ENCODE measurements around the gene LMNTD2. TPM values are rescaled to one million over a fixed set of nuclear protein-coding genes. Genes with fewer than 3 reads are reported as not detected.
A peak's percentile ranks its signal among the peaks of the same experiment; 100 is the strongest.

LMNTD2 gene
- total RNA-seq, 1 donor from 2014 or later, result 2.3 TPM

- Mint-ChIP-seq H3K27me3 (ENCODE audit: unreplicated experiment) (peaks cover 2% of the 10 kb centered on the region), H3K36me3 (ENCODE audit: unreplicated experiment) (no peaks in the 10 kb centered on the region), H3K27ac (ENCODE audit: unreplicated experiment) (no peak overlapping the region), H3K9me3 (ENCODE audit: unreplicated experiment) (peaks cover 2% of the 10 kb centered on the region), H3K4me3 (ENCODE audit: unreplicated experiment) (no peak overlapping the region), H3K4me1 (ENCODE audit: low read depth, unreplicated experiment) (peaks cover 2% of the 10 kb centered on the region)
- no peak for DNase-seq
- no peak for TF ChIP-seq CTCF (IDR thresholded peaks at IDR 0.05; ENCODE audit: partially characterized antibody, unreplicated experiment)
Measured at GRCh38 chr11:530960-531831, 29.3 kb downstream of the LMNTD2 start.

- no peak overlapping the region for H3K27ac Mint-ChIP-seq (ENCODE audit: unreplicated experiment)
- no peaks in the 10 kb centered on the region for H3K36me3 Mint-ChIP-seq (ENCODE audit: unreplicated experiment)
- no peak for DNase-seq
- peaks cover 2% of the 10 kb centered on the region for H3K27me3 Mint-ChIP-seq (ENCODE audit: unreplicated experiment)
- no peaks in the 10 kb centered on the region for H3K9me3 Mint-ChIP-seq (ENCODE audit: unreplicated experiment)
- no peak overlapping the region for H3K4me3 Mint-ChIP-seq (ENCODE audit: unreplicated experiment)
- peaks cover 2% of the 10 kb centered on the region for H3K4me1 Mint-ChIP-seq (ENCODE audit: low read depth, unreplicated experiment)
- no peak for TF ChIP-seq CTCF (IDR thresholded peaks at IDR 0.05; ENCODE audit: partially characterized antibody, unreplicated experiment)
Measured at GRCh38 chr11:529728-530411, 30.7 kb downstream of the LMNTD2 start.

GRCh38 chr11:528815-529727 is 31.5 kb downstream of the LMNTD2 start:
- no peak for TF ChIP-seq CTCF (IDR thresholded peaks at IDR 0.05; ENCODE audit: partially characterized antibody, unreplicated experiment)
- peak; percentile 20 for DNase-seq
- Mint-ChIP-seq H3K27me3 (ENCODE audit: unreplicated experiment) (peaks cover 2% of the 10 kb centered on the region), H3K9me3 (ENCODE audit: unreplicated experiment) (no peaks in the 10 kb centered on the region), H3K27ac (ENCODE audit: unreplicated experiment) (no peak overlapping the region), H3K4me1 (ENCODE audit: low read depth, unreplicated experiment) (peaks cover 2% of the 10 kb centered on the region), H3K4me3 (ENCODE audit: unreplicated experiment) (no peak overlapping the region), H3K36me3 (ENCODE audit: unreplicated experiment) (peaks cover 2% of the 10 kb centered on the region)

- H3K36me3 Mint-ChIP-seq (ENCODE audit: unreplicated experiment), result peaks cover 4% of the 10 kb centered on the region
- H3K27me3 Mint-ChIP-seq (ENCODE audit: unreplicated experiment), result peaks cover 2% of the 10 kb centered on the region
- no peak overlapping the region for H3K27ac Mint-ChIP-seq (ENCODE audit: unreplicated experiment)
- peaks cover 2% of the 10 kb centered on the region for H3K4me1 Mint-ChIP-seq (ENCODE audit: low read depth, unreplicated experiment)
- no peak for TF ChIP-seq CTCF (IDR thresholded peaks at IDR 0.05; ENCODE audit: partially characterized antibody, unreplicated experiment)
- no peak overlapping the region for H3K4me3 Mint-ChIP-seq (ENCODE audit: unreplicated experiment)
- no peak for DNase-seq
- H3K9me3 Mint-ChIP-seq (ENCODE audit: unreplicated experiment), result no peaks in the 10 kb centered on the region
Measured at GRCh38 chr11:528166-528814, 32.2 kb downstream of the LMNTD2 start.
